CD4-positive, alpha-beta T cell treated with Interleukin-17A for 1 hour (primary cell): ENCODE measurements around the gene CUL4A.

Experiments
- DNase-seq: peaks from one replicate; pipeline ENCODE4 v3.0.0-alpha.2; 2020

Gene CUL4A

DNA sequence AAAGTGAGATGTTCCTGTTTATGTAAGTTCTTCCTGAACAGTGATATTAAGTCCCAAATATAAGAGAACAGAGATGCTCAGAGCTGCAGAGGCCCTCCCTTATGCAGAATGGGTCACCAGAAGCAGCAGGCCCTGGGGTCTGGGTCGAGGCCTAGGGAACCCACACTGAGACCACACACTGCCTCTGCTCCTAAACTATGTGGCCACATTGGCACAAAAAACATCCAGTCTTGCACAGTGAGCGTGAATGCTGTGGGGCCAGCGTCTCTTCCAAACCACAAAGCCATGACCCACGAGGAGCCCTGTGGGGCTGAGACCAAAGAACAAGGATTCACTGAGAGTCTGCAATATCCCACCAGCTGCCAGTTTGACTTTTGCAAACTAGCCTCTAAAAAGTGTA is 27.4 kb upstream of the CUL4A start:
- no peak for DNase-seq

DNA sequence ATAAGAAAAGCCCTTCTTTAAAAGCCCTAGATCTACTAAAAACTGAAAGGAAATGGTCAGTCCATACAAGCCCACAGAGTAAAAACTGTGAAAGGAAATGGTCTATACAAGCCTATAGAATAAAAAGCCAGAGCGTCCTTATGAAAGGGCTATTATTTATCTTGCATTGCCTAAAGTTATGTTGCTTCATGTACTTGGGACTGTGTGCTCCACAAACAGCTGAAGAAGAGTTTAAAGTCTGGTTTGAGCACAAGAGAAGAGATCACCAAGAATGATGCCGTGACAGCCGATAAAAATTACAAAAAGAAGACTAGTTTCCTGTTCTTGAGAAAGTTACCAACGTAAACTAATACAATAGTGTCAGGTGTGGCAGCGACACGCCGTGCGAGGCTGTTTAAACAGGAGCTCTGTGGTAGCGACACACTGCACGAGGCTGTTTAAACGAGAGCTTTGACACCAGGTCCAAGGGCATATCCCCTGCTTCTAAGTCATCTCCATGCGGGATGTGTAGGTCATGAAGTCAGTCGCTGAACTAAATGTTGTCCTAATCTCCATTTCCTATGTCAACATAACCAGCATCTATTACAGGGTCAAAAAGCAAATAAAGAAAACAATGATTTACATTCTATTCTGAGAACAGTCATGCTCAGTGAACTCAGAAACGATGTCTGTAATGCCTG is 25.8 kb upstream of the CUL4A start:
- no peak for DNase-seq

DNA sequence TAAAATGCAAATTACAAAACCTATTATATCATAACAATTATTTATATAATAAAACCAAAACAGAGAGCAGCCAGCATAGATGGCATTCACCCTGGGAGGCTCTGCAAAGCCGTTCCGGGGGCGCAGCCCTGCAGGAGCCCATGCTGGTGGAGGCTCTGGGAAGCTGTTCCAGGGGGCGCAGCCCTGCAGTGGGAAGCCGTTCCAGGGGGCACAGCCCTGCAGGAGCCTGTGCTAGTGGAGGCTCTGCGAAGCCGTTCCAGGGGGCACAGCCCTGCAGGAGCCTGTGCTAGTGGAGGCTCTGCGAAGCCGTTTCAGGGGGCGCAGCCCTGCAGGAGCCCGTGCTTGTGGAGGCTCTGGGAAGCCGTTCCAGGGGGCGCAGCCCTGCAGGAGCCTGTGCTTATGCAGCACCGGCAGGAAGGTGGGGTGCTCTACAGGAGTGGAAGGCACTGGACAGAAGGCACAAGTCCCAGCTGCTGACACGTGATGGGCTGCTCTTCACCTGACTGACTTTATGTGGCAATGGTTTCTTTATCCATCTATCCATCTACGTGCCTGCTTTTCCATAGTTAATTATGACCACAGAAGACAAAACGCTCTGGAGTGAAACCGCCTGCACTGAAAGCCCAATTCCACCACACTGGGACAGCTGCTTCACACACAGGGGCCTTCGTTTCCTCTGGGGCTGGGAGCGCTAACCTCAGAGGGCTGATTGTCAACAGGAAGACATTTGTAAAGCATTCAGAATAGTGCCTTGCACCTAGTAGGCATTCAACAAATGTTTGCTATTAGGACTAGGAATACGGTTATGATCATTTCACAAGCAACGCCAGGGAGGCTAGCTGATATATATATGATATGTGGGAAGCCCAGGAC is 24.6 kb upstream of the CUL4A start:
- peak; percentile 55 for DNase-seq

DNA sequence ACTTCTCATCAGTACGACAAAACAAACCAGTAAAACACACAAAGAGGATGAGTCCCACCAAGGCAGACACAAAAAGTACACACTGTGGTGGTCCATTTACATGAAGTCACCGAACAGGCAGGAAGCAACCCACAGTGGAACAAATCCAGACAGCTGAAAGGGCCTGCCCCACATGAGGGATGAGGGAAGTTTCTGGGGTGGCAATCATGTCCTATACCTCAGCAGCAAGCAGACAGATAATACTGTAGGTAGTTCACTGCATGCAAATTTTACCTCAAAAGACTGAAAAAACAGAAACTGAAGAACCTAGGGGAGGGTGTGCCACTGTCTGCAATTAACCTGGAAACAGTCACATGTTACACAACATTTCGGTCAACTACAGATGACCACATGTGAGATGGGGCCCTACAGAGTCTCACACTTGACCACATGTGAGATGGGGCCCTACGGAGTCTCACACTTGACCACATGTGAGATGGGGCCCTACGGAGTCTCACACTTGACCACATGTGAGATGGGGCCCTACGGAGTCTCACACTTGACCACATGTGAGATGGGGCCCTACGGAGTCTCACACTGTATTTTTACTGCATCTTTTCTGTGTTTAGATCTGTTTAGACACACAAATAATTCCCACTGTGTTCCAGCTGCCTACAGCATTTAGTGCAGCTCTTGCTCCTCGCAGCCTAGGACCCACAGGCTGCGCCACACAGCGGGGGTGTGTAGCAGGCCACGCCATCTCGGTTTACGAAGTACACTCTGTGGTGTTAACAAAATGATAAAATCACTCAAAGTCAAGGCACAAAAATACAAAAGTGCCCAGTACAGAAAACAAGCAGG is 23.1 kb upstream of the CUL4A start:
- peak; percentile 54 for DNase-seq

DNA sequence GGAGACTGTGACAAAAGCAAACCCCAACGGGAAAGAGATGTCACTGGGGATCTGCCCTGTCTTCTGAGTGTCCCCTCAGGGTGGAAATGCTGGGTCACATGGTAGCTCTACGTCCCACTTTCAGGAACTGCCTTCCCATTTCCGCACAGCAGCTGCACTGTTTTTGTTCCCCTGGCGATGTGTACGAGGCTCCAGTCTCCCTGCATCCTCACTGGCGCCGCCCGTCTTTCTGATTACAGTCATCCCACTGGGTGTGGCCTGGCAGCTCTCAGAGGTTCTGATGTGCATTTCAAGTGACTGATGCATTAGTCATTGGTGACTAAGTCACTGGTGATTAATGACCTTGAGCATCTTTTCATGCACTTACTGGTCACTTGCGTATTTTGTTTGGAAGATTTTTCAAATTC is 22.1 kb upstream of the CUL4A start:
- DNase-seq, result peak; percentile 24

DNA sequence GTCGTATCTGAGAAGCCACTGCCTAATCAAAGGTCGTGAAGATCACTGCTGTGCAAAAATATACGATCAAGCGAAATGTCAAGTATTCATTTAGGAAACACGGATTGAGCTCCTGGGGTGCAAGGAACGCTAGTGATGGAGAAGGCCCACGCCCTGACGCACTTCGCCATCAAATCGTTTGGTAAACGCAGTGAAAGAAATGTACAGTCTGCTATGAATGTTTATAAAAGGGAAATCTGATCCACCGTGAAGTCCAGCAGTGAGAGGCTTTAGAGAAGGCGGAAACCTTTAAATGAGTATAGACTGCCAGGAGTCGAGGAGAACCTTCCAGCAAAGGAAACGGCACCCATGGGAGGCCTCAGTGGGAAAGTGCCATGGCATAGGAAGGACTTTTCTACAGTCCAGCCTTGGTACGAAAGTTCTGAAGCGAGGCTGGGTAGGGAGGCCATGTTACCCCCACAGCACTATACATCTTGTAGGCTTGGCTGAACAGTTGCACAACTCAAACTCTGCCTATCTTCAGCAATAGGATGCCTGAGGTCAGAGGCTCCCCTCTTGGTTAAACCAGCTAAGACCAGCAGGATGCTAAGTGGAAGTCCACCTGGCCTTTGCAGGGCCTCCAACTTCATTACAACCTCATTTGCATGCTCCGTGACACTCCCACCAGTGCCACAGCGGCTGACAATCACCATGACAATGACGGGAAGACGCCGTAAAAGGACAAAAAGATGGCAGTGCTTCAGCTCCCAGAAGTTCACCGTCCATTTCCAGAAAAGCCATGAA is 21.3 kb upstream of the CUL4A start:
- DNase-seq, result no peak

DNA sequence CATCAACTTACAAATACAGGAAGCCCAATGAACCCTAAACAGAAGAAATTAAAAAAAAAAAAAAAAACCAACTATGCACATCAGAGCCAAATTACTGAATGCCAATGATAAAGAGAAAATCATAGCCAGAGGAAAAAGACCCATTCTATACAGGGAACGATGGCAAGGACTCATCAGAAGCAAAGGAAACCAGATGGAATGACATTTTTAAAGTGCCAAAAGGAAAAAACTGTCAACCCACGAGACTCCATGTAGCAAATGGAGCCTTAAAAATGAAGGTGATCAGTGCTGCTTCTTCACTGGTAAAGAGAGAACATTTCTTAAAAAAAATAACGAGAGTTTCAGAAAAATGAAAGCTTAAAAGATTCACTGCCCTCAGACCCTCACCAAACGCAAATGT is 19.2 kb upstream of the CUL4A start:
- DNase-seq, result no peak

DNA sequence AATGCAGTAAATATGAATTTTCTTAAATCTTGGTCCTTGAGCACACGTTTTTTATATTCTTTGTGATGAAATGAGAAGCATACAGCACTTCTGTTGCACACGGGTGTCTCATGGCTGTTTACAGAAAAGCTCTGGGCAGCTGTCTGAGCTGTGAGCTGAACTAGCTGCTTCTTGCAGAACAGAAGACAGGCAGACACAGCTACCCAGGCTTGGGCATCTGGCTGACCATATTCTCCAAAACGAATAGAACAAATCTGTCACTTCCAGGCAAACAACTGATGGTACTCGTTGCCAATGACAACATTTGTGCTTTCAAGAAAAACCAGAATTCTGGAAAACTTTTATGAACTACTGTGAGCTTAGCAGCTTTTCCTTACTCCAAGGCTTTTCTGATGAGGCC is 17.1 kb upstream of the CUL4A start:
- no peak for DNase-seq

DNA sequence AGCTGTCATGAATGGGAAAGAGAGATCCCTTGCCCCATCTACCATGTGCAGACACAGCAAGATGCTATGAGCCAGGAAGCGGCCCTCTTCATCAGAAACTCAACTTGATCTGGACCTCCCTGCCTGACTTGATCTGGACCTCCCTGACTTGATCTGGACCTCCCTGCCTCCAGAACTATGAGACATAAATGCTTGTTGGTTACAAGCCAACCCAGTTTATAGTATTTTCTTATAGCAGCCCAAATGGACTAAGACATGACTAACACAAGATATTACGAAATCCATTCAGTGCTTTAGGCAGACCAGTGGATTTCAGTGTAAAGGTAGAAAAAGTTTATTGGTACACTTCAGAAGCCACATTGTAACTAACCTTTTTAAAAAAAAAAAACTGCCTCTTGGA is 16.5 kb upstream of the CUL4A start:
- DNase-seq, result no peak

DNA sequence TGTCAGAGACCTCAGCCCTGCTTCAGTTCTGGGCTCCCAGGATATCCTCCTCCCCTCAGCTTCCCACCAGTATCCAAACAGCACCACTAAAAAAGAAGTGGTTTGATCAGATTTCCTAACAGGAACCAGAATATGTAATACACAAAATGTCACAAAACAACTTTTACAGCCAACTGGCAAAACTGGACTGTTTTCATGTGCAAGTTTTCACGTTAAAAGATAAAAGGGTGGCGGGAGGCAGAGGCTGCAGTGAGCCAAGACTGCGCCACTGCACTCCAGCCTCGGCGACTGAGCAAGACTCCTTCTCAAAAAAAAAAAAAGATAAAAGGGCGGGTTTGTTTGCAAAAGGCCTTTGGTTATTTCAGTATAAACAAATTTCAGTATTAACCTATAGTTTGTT is 14.1 kb upstream of the CUL4A start:
- no peak for DNase-seq

DNA sequence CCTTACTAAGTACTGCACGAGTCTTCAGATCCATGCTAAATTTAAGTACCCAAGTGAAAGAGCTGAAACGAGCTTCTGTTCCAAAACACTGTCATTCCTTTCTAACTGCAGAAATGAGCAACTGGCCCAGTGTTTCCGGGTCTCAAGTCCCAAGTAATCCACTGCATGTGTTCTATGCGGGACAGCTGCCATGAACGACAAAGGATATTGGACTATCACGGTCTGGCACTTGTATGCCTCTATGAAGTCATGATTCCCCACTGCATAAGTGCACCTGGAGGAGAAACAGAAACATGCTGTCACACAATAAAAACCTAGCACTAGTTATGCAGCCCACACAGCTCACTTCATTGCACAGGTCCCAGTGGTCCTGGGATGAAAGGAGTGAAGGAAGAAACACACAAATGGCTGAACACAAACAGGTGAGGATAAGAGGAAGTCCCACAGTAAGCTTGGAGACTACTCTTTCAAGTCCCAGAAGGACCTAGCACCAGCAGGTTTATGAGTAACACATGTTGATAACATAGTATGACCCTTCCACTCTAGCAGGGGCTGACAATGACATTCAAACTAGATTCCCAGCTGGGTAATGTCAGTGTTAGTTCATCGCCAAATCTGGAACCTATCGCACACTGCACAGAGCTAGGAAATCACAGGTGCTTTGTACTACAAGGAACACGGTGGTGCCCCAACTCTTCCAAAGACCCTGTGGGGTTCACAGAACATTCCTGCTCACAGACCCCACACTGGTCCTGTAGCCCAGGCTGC is 12.3 kb upstream of the CUL4A start:
- DNase-seq, result no peak

DNA sequence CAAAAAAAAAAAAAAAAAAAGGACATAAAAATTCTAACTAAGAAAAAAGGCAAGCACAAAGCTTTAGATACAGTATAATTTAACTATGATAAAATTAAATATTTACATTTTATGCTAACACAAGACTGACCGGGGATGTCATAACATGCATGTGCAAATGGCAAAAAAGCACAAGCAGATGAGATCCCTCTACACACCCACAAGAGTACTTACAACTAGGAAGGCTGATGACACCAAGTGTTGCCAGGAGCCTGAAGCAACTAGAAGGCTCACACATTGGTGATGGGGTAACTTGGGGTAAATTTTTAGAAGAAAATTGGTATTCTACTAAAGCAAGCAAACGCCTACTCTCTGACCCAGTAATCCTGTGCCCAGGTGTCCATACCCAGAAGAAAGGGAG is 7.6 kb upstream of the CUL4A start:
- DNase-seq, result no peak

DNA sequence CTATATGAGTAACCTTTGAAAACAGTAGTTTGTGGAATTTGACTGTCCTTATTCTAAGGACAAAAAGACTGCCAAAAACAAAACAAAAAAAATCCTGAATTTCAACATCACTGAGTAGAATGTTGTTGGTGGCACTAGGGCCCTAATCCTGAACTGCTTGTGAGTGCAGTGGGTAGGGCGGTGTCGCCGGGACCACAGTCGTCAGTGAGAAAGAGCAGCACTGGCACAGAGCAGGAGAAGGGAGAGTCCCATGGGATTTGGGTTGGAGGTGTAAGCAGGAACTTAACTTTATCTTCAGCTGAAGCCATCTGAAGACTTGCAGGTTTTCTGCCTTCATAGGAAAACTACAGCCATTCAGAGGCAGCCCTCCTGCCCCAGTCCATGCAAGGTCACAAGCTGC is 6.5 kb upstream of the CUL4A start:
- DNase-seq, result no peak

DNA sequence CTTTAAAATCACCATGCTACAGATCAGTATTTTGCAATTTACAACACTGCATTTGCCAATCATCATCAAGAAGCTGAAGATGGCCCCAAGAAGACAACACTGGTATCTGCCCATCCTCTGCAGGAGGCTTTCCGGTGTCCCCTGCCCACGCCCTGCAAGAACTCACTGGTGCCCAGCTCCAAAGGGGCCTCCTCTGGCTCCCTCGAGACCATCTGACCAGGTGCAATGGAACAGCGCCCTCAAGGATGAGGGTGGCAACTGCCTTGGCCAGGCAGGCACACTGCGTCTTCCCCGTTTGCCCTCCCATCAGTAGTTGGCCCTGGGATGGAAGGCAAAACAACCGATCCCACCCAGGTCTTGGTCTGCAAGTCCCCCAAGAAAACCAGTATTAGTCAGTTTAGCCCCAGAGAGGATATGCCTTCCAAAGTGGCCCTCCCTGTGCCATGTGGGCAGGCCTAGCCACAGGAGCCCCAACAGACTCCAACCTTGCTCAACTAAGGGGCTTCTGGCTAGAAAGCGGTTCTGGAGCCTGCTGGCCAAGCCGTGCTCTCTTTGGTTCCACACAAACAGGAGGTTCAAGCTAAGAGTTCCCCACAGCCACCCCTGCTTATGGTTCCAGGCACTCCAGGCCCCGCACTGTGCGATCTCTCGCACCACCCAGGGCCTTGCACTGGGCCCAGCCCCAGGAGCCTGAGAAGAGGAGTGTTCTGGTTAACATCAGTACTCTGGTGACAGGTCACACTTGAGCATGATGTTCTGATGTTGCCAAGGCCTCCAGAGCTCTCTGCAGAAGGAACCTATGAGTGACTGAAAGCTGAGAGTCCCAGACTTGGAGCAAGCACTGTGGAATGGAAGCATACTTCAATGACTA is 5.7 kb upstream of the CUL4A start:
- no peak for DNase-seq

DNA sequence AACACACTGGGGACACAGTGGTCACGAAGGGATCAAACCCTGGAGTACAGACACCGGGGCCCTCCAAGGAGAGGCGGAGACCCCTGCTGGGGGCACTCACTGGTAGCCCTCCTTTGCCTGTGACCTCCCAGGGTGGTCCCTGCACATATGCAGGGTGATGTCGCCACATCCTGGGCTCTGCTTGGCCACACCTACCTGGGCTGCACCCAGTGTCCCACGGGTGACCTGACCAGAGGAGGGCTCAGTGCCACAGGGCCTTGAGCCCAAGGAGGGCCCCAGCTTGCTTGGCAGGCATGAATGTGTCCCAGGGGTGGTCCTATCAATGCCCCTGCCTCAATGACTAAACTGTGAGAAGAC is 5.1 kb upstream of the CUL4A start:
- no peak for DNase-seq

DNA sequence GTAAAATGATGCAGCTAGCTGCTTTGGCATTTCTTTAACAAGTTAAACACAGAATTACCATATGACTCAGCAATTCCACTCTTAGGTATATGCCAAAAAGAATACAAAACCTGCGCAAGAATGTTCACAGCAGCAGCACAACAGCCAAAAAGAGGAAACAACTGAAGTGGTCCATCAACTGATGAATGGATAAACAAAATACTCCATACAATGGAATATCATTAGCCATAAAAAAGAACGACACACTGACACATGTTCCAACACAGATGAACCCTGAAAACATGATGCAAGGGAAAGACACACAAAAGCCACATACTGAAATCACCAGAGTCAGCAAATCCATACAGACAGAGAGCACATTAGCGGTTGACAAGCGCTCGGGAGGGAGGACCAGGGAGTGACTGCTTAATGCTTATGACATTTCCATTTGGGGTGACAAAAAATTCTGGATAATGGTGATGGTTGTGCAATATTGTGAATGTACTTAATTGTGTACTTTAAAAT is 3.9 kb upstream of the CUL4A start:
- DNase-seq, result no peak

DNA sequence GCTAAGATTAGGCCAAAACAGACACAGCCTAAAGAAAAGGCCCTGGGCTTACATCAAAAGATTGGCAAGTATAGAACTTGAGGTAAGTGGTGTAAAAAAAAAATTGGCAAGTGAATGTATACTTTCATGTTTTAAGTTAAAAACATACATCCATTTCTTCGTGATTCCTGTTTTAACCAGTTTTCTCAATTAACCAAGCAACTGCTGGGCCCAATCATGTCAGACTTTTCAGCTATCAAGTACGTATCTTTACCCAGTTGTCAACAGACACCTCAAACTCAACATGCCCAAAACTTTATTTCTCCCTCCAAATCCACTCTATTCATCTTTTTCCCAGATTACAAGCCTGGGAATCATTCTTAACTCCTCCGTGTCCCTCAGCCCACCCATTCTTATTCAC is 2.0 kb upstream of the CUL4A start:
- DNase-seq, result no peak

DNA sequence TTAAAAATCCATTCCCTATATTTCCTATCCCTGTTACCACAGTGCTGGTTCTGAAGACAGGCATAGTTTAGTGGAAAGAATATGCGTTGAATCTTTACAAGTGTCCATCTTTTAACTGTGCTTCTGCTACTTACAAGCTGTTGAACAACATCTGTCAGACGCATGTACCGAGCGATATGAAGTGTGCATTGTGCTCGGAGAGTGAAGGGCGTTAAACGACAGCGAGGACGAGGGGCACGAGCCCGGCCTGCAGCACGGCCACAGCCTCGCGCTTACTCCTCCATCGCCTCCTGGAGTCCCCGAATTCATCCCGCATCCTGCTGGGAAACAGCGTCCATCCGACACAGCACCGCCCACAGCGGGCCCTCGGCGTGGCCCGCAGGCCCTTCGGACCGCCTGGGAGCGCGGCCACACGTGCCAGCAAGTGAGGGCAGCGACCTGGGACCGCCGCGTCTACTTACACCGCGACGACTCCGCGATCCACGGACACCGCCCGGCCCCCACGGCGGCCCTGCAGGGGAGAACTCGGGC is 1.5 kb upstream of the CUL4A start:
- DNase-seq, result peak; percentile 8

DNA sequence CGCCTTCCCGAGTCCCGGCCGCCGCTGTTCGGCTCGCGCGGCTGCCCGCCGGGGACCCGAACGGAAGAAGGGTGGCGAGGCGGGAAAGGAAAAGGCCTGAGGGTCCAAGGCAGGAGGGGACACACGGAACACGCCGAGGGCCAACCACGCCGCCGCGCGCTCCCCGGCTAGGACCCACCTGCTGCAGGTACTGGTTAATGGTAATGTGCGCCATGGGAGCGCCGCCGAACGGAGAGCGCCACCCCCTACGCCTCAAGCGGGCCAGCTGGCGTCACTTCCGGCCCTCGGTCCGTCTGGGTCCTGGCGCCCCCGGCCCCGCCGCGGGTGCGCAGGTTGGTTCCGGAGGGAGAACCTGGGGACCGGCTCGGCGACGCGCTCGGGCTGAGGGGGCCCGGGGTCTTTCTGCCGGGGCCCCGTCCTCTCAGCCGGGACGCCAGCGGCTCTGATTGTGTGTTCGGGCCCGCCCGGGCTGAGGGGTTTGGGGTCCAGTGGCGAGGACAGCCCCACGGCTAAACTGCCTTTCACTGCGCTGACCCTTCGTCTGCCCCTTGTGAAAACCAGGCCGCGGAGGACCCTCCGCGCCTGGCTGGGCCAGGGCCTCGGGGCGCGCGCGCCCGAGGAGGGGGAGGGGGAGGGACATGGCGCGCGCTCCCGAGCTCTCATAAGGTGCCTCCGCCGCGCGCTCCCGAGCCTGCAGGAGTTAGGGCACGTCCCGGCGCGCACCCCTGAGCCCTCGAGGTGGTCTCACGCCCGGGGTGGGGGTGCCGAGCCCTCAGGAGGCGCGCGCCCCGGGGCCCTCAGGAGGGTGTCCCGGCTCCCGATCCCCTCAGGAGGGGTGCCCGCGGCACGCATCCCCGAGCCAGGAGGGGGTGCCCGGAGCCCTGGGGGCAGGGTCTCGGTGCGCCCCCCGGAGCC is 735 bp upstream of the CUL4A start, which contains the start of gene PCID2:
PCID2 (minus strand) TSS at position 249 of the 915 bp plus-strand sequence; CDS start at position 214, 35 bp downstream.
- DNase-seq, result peak; percentile 92
